DMS79 (cell line): ENCODE data around the gene ERMARD.
"Not testable (repeated sequence)": the region's sequence is repeated elsewhere in the genome, so short reads cannot be mapped to it uniquely, and the experiment has no call there.

Experiments
- DNase-seq: peaks from one replicate; lab custom pipeline; 2025; lab: John Stamatoyannopoulos, UW

Gene ERMARD

DNA sequence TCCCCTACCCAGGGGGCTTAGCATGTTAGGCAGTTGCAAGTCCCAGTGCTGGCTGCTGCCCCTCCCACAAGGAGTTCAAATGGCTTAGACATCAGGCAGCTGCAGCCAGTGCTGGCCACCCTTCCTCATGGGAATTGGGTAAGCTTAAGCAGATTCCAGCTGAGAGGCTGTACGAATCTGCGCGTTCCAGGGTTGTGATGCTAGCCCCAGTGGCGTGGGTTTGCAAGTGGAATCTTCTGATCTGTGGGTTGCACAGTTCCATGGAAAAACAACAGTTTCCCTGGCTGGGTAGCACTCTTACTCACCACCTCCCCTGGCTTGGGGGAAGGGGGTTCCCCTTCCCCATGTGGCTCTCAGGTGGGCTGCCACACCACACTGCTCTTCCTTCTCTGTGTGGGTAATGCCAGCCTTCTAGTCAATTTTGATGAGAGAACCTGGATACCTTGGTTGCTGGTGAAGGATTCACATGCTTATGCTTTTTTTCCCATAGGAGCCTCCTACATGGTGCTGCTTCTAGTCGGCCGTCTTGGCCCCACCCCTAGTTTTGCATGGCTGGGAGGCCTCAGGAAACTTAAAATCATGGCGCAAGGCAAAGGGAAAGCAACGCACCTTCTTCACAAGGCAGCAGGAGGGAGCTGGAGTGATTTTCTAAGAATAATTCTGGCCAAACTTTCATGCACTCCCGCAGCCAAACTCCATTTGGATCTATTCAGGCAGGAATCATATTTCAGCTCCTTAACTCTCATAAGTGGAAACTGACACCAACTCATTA, 13.0 kb upstream of the ERMARD start:
- peak; percentile 79 for DNase-seq

DNA sequence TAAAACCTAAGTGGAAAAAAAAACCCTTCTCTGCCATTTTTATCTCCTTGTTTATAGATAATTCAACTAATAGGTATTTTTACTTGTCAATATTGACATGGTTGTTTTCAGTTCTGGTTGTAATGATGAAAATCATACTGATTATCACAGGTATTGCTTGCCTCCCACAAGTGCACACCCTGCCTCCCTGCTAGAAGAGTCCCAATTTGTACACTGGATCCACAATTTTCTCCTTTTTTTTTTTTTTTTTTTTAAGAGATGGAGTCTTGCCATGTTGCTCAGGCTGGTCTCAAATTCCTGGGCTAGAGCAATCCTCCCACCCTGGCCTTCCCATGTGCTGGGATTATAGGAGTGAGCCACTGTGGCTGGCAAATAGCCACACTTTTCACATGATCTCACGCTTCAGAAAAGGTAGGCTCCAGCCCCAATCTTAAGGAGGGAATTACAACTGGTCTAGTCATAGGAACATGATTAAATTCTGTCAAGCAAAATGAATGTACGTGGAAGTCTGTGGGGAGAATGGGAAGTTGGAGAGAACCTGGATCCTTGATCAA, 12.4 kb upstream of the ERMARD start:
- DNase-seq = peak; percentile 42

DNA sequence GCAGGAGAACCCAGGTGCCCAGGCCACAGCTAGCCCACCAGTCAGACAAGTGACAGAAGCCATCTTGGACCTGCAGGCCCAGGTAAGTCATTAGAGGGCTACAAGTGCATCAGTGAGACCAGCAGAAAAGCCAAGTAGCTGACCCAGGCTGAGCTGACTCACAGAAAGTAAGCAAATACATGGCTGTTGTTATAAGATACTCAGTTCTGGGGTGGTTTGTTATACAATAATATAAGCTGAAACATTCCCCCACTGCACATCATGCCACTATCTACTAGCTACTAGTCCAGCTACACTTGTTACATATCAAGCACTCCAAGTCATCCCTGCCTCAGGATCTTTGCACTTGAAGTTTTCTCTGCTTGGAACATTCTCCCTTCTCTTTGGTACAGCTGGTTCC, 10.1 kb upstream of the ERMARD start:
- DNase-seq = no peak

DNA sequence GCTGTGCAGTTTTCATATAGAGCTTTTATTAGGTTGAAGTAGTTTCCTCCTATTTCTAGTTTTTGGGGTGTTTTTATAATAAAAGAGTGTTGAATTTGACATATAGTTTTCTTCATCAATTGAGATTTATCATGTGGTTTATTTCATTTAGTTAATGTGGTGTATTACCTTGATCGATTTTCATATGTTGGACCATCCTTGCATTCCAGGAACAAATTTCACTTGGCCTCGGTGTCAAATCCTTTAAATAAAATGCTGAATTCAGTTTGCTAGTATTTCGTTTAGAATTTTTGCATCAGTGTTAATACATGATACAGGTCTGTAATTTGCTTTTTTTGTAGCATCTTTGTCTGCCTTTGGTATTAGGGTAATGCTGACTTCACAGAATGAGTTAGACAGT, 6.0 kb upstream of the ERMARD start:
- DNase-seq = no peak

DNA sequence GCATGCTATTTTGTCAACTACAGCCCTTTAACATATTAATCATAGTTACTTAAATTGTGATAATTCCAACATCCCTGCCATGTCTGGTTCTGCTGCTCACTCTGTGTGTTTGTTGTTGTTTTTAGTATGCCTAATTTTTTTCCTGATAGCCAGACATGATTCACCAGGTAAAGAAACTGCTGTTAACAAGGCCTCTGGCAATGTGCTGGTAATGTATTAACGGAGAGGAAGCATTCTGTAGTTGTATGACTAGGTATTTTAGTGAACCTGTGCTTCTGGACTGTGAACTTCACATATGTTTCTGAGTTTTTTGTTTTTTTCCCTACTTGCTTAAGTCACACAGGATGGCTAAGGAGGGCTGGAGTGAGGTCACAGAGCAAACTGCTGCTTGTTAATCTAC, 4.9 kb upstream of the ERMARD start:
- no peak for DNase-seq

DNA sequence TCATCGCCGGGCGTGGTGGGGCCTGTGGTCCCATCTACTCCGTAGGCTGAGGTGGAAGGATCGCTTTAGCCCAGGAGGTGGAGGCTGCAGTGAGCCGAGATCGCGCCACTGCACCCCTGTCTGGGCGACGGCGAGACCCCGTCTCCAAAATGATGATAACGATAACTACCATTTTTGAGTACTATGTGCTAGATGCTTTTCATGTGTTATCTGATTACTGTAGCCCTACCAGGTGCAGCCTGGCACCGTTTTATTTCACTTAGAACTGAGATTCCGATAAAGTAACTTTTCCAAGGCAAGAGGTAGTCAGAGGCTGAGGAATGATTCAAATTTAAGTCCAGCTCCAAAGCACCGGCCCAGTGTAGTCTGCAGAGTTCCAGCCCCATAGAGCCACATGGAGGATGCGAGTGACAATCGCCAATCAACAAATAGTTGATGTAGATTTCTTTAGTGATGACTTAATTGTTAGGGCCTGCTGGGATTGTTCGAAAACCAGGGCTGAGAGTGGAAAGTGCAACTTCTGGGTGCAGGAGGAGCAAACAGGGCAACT, 727 bp downstream of the ERMARD start:
- DNase-seq = no peak

DNA sequence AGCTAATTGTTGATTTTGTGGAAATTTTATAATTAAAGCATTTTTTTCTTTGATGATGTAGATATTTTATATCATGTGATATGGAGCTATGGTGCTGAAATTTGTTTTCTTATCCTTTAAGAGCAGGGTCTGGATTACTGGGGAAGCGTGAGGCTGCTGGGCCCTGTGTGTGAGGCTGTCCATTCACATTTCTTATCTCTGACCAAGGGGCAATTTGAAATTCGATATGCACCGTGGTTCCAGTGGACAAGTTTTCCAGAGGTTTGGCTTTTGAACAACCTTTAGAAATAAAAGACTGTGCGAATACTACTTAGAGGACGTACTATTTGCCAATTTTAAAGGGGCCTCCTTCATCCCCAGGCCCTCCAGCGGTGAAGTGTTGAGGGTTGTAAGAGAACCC, 3.7 kb downstream of the ERMARD start:
- no peak for DNase-seq

DNA sequence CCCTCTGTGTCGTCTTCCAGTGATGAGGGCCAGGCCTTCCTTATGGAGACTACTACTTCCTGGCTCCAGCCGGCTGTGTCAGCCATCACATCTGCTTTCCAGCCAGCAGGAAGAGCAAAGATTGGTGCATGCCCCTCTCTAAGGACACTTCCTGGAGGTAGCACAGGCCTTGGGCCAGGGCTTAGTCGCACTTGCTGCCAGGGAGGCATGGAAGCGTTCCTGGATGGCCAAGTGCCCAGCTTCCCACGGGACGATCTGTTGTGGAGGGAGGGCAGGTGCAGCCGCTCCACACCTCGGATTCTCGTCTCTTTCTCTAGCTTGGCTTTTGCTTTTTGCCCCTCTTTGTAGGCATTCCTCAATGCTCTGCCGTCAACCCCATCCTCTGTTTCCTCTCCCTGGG, 11.9 kb downstream of the ERMARD start:
- DNase-seq = no peak

DNA sequence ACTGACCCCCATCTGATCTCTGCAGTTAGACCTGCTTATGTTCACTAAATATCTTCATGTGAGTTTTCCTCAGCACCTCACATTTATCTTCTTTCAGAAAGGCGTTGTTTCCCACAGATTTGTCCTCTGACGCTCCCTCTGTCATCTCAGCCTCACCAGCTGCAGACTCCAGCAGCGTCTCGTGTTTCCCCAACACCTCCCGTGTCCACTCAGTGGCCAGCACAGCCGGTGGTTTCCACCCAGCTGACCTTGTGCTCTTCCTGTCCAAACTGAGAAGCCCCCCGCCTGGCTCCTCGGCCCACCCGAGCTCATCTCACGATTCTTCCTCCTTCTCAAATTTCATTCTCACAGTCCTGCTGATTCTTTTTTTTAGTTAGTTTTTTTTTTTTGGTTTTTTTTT, 12.5 kb downstream of the ERMARD start:
- DNase-seq = no peak

DNA sequence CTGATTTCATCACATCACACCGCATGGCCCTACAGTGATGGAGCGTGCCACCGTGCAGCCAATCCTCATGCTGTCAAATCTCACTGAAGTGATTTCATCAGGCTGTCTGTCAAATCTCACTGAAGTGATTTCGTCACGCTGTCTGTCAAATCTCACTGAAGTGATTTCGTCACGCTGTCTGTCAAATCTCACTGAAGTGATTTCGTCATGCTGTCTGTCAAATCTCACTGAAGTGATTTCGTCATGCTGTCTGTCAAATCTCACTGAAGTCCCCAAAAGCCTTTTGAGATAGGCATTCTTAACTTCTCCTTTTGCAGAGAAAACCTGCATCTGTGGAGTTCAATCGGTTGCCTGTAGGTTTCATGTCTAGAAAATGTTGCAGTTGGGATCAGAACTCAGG, 14.4 kb downstream of the ERMARD start:
- not testable (repeated sequence) for DNase-seq

DNA sequence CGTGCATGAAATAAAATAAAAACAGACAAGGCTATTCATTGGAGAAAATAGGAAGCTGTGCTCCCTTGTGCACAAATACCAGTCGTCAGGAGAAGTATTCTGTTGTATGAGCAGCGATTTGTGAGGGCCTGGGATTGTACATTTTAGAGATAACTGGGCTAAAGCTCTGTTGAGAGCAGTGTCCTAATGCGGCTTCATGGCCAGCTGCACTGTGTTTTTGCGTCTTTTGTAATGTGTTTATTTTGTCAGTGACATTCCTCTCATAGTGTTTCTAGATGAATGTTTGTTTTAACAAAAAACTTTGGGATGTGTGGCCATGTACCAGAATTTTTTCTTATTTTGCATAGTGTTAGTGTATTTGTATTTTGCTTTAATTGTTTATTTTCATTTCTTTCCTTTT, 14.8 kb downstream of the ERMARD start:
- DNase-seq = no peak

DNA sequence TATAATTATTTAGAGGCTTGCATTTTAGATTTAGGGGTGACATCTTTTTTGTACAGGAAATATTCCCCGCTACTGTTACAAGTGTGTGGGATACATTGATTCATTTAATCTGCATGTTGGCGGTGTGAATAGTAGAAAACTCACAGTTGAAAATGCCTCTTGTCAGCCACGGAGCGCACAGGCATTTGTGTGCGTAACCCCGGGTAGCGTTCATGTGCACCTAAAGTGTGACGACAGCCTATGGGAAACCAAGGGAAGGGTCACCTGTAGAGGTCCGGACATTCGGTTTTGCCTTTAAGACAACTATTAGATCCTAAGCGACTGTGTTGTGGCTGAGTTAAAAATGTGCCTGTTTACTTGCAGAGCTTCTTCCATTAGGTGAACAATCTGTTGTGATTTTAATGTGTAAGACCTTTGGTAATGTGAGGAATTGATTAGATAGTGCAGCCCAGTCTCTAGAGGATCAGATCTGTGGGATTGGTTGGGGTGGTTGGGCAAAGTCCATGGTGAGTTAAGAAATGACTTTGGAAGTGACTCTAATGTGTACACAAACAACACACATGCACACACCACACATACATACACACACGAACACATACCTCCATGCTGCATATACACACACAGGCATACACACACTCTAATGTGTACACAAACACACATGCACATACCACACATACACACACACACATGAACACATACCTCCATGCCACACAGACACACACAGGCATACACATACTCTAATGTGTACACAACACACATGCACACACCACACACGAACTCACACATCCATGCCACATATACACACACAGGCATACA, 15.7 kb downstream of the ERMARD start:
- no peak for DNase-seq

DNA sequence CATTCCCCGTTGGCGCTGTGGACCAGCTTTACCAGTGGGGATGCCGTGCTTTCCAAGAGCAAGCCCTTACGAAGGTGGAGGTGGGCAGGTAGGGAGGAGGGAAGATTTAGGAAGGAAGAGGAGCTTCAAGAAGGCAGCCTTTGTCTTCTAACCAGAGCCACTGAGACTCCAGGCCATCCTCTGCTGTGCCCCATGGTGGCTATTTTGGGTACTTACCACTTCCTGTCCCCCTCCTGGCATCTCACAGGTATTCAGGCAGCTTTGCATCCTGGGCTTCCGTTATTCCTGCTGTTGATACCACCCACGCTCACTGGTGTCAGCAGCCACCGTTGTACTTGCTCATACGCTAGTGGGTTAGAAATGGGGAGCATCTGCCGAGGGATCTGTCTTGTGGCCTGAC, 22.9 kb downstream of the ERMARD start:
- no peak for DNase-seq

DNA sequence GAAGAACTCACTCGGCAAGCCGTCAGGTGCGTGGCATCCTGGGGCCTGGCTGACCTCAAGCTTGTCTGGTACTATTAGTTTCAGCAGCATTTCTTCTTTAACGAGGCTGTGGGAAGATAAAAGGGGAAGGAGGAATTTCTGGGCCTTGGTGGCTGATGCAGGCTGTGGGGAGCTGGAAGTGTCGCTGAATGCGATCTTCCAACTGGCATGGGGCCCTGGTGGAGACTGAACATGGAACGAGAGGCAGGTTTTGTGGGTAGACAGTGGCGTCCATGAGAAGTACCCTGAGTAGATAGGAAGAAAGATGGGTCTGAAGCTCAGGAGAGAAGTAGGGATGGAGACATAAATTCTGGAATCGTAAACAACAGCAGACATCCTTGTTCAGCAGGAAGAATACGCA, 23.9 kb downstream of the ERMARD start:
- no peak for DNase-seq

DNA sequence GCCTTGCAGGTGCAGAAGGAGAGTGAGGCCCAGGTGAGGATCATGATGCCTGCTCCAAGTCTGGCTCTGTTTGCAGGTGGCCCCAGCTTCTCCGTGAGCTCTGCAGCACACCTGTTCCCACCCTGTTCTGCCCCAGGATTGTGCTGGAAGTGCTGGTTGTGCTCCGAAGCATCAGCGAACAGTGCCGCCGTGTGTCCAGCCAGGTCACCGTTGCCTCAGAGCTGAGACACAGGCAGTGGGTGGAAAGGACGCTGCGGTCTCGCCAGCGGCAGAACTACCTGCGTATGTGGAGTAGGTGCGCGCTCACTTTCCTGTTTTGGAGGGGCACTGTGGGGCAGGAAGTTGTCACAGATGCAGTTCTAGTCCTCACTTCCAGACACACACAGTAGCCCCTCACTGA, 25.0 kb downstream of the ERMARD start:
- DNase-seq = no peak

DNA sequence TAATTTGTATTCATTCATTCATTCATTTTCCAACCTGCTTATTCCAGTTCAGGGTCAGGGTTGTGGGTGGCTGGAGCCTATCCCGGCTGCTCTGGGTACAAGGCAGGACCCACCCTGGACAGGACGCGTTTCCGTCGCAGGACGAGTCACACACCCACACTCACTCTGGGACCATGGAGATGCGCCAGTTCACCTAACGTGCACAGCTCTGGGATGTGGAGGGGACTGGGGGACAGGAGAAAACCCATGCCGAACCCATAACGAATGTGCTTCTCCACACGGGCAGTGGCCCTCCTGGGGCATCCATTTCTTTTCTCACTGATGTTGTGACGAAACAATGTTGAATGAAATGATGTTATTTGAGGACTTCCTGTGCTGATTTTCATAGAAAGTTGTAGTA, 26.5 kb downstream of the ERMARD start:
- no peak for DNase-seq

DNA sequence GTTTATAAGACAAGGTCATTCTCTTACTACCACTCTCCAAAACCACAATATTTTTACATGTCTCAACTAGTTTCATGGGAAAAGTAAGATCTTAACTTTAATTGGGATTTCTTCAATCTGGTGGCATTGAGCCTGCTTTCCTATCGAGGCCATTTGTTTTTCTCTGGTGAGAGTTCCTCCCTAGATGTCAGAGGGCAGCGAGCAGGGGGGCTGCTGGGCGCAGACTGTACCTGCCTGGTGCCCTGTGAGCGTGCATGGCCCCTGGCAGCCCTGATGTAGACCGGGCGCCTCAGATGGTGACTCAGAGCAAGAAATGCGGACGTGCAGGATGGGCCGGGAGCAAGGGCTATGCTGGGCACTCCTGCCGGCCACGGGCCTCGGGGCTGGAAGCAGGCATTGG, 27.2 kb downstream of the ERMARD start:
- DNase-seq = no peak

DNA sequence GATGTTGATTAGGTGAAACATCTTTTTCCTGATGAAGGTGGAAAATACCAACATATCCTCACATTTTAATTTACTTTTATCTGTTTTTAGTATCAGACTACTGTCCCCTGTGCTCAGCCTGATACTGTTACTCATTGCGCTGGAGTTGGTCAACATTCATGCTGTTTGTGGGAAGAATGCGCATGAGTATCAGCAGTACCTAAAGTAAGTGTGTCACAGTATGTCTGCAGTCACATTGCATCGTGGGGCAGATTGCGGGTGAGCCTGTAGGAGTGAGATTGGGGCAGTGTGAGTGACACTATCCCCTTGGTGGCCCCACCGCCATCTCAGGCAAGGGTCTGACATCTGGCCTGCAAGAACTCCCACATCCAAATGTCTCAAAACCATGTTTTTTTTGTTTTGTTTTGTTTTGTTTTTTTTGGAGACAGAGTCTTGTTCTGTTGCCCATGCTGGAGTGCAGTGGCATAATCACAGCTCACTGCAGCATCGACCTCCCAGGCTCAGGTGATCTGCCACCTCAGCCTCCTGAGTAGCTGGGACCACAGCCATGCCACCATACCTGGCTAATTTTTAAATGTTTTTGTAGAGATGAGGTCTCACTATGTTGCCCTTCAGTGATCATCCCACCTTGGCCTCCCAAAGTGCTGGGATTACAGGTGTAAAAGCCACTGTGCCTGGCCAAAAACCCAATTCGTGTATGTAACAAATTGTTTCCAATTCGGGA, 27.8 kb downstream of the ERMARD start:
- no peak for DNase-seq

DNA sequence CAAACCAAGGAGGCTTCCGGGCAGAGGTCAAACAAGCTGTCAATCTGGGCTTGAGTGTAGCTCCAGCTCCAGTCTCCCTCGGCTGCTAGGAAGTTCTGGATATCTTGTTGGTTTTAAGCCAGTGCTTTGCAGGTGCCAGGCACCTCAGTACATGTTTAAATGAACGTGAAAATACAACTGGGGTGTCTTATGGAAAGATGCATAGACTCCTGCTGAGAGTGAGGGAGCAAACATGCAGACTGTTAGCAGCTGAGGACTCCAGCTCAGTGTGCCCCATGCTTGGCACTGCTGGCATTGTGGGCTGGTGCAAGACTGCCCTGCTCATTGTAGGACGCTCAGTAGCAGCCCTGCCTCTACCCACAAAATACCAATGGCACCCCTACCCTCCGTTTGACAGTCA, 28.5 kb downstream of the ERMARD start:
- no peak for DNase-seq

DNA sequence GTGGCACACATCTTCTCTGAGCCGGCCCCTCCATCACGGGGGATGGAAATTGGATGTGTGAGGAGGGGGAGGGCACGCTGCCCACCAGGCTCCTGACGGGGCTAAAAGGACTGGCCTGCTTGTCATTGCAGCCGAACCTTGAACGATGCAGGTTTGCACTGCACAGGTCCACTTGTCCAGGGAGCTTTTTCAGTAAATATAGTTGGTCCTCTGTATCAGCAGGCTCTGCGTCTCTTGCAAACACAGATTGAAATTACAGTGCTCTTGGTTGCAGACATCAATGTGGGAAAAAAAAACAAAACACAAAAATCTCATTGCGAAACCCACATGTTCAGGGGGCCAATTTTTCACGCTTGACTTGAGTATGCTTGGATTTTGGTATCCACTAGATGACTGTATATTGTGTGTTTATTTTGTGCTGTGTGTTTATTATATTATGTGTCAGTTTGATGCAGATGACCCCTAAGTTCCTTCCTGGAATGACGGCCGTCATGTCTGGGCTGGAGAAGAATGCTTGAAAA, 29.2 kb downstream of the ERMARD start:
- DNase-seq = no peak

DNA sequence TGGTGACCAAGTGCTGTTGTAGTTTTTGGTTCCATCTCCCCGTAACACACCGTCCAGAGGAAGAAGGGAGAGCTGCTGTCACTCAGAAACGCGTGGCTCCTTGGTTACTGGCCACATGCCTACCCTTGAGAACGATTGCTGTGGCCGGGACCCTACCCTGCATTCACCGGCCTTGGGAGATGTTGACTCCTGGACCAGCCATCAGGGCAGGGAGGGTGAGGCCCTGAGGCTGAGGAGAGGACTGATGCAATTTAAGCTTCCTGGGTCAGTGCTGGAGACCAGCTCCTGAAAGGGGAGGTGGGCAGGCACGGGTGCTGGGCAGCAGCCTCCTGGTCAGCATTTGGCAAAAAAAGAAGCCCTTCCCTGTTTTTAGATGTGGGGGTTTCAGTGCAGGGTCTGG, 31.5 kb downstream of the ERMARD start:
- DNase-seq = no peak

DNA sequence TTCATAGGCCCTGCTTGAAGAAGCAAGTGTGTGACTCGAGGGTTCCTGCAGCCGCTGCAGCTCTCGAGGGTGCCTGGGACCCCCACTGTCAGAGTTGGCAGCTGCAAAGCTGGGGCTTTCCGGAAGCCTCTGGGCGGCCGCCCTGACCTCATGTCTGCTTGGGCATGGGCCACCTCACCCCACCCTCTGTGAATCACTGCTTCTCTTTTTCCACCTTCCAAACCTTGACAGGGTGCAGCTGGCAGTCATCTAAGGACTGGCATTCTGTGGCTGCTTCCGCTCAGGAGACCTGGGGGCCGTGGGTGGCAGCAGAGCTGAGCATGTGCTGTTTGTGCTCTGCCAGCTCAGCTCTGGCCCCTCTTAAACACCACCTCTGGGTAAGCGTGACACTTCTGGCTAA, 32.0 kb downstream of the ERMARD start:
- no peak for DNase-seq
